Measurements from ENCODE around the gene LCLAT1.
"Not testable (repeated sequence)": the region's sequence is repeated elsewhere in the genome, so short reads cannot be mapped to it uniquely, and the experiment has no call there.

LCLAT1 gene

DNA sequence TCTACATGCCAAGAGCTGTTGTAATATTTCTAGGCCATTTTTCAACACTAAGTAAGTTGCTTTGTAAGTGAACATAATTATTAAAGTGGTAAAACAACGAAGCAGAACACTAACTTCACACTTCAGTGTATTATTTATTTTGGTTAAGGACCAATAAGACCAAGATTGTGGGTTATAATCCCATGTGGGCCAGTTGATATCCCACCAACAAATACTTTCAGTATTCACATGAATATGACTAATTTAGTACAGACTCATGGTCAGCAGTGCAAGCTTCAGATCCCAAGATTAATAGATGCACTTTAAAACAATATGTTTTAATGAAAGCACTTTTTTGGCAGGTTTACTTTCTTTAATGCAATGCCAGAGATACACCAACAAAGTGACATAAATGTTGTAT is 154.3 kb downstream of the LCLAT1 start:
- Histone ChIP-seq H3K27me3 (replicated peaks; ENCODE audit: control insufficient read depth, insufficient read depth, low read length, poor library complexity, severe bottlenecking) (no peaks in the 10 kb centered on the region), H3K36me3 (ENCODE audit: control insufficient read depth, insufficient read depth, low read length) (no peaks in the 10 kb centered on the region), H3K4me1 (ENCODE audit: control insufficient read depth, insufficient read depth, low read length, poor library complexity, severe bottlenecking) (no peaks in the 10 kb centered on the region), H3K4me3 (ENCODE audit: insufficient read depth, low read depth, low read length, poor library complexity, severe bottlenecking) (no peak overlapping the region), H3K27ac (ENCODE audit: insufficient read depth, low read length, poor library complexity, severe bottlenecking) (no peak overlapping the region), H3K9me3 (ENCODE audit: control insufficient read depth, low read length) (no peaks in the 10 kb centered on the region)
- no peak for DNase-seq

DNA sequence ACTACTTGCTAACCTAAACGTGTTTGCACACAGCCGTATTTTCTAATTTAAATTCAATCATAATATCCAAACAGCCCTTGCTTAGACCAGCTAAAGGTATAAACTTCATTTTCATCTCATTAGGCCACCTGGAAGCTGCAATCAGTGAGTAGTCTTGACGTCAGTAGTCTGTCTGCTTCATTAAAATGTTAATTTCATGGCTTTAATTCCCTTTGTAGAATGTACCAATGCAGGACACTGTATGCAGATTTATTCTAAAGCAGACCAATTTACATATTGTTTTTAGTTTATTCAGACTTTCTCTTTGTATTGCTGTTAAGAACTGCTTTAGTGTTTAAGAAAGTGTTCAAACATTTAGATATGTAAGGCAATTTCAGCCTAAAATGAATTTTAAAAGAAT is 158.2 kb downstream of the LCLAT1 start:
- Histone ChIP-seq H3K9me3 (ENCODE audit: control insufficient read depth, low read length) (no peaks in the 10 kb centered on the region), H3K36me3 (ENCODE audit: control insufficient read depth, insufficient read depth, low read length) (no peaks in the 10 kb centered on the region), H3K4me3 (ENCODE audit: insufficient read depth, low read depth, low read length, poor library complexity, severe bottlenecking) (no peak overlapping the region), H3K27me3 (replicated peaks; ENCODE audit: control insufficient read depth, insufficient read depth, low read length, poor library complexity, severe bottlenecking) (no peaks in the 10 kb centered on the region), H3K27ac (ENCODE audit: insufficient read depth, low read length, poor library complexity, severe bottlenecking) (no peak overlapping the region), H3K4me1 (ENCODE audit: control insufficient read depth, insufficient read depth, low read length, poor library complexity, severe bottlenecking) (no peaks in the 10 kb centered on the region)
- no peak for DNase-seq

DNA sequence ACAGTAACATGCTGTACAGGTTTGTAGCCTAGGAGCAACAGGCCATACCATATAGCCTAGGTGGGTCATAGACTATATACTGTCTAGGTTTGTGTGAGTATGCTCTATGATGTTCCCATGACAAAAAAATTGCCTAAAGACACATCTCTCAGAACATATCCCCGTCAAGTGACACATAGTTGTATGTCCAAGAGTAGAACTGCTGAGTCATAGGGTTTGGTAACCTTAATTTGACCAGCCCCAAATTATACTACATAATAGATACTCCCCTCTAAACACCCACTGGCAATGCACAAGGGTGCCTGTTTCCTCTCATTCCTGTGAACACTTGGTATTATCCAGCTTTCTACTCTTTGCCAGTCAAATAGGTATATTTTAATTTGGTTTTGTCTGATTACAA is 161.6 kb downstream of the LCLAT1 start:
- Histone ChIP-seq H3K27ac (ENCODE audit: insufficient read depth, low read length, poor library complexity, severe bottlenecking) (no peak overlapping the region), H3K36me3 (ENCODE audit: control insufficient read depth, insufficient read depth, low read length) (no peaks in the 10 kb centered on the region), H3K4me3 (ENCODE audit: insufficient read depth, low read depth, low read length, poor library complexity, severe bottlenecking) (no peak overlapping the region), H3K4me1 (ENCODE audit: control insufficient read depth, insufficient read depth, low read length, poor library complexity, severe bottlenecking) (no peaks in the 10 kb centered on the region), H3K27me3 (replicated peaks; ENCODE audit: control insufficient read depth, insufficient read depth, low read length, poor library complexity, severe bottlenecking) (no peaks in the 10 kb centered on the region), H3K9me3 (ENCODE audit: control insufficient read depth, low read length) (no peaks in the 10 kb centered on the region)
- DNase-seq: no peak

DNA sequence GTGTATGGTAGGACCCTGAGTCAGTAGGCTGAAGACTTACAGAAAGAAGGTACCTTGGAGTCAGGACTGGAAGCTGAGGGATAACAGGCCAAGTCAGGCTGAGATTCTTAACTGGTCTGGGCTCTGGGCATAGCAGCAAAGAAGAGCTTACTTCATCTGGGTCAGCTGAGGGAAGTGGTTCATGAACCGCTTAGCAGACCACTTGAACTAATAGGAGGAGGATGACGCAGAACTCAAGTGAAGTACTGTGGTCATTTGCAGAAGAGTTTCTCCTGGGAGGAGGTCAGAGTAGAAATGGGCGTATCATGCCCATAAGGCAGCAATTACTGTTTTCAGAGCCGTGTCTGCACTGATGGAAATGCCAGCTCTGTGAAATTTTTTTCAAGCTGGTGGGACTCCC is 164.5 kb downstream of the LCLAT1 start:
- Histone ChIP-seq H3K9me3 (ENCODE audit: control insufficient read depth, low read length) (no peaks in the 10 kb centered on the region), H3K4me3 (ENCODE audit: insufficient read depth, low read depth, low read length, poor library complexity, severe bottlenecking) (no peak overlapping the region), H3K4me1 (ENCODE audit: control insufficient read depth, insufficient read depth, low read length, poor library complexity, severe bottlenecking) (no peaks in the 10 kb centered on the region), H3K27ac (ENCODE audit: insufficient read depth, low read length, poor library complexity, severe bottlenecking) (no peak overlapping the region), H3K27me3 (replicated peaks; ENCODE audit: control insufficient read depth, insufficient read depth, low read length, poor library complexity, severe bottlenecking) (no peaks in the 10 kb centered on the region), H3K36me3 (ENCODE audit: control insufficient read depth, insufficient read depth, low read length) (no peaks in the 10 kb centered on the region)
- no peak for DNase-seq

DNA sequence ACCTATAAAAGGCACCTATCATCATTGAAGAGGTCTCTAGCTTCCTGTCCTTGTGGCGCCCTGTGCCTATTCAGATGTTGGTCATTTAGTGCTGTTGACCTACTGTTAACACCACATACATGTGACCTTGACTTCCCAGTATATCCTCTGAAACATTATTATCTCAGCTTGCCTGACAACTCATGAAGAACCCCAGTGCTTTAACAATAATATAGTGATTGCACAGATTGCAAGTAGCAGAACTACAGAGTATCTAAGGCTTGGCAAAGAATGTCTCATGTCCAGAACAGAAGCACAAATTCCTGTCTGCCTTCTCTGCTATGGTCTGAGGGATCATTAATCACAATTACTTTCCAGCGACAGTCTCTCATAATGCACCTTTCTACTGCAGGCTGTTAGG is 165.3 kb downstream of the LCLAT1 start:
- H3K4me1 ChIP-seq (ENCODE audit: control insufficient read depth, insufficient read depth, low read length, poor library complexity, severe bottlenecking): no peaks in the 10 kb centered on the region
- H3K4me3 ChIP-seq (ENCODE audit: insufficient read depth, low read depth, low read length, poor library complexity, severe bottlenecking): no peak overlapping the region
- no peak overlapping the region for H3K27ac ChIP-seq (ENCODE audit: insufficient read depth, low read length, poor library complexity, severe bottlenecking)
- no peaks in the 10 kb centered on the region for H3K9me3 ChIP-seq (ENCODE audit: control insufficient read depth, low read length)
- H3K27me3 ChIP-seq (replicated peaks; ENCODE audit: control insufficient read depth, insufficient read depth, low read length, poor library complexity, severe bottlenecking): no peaks in the 10 kb centered on the region
- no peak for DNase-seq
- H3K36me3 ChIP-seq (ENCODE audit: control insufficient read depth, insufficient read depth, low read length): no peaks in the 10 kb centered on the region

DNA sequence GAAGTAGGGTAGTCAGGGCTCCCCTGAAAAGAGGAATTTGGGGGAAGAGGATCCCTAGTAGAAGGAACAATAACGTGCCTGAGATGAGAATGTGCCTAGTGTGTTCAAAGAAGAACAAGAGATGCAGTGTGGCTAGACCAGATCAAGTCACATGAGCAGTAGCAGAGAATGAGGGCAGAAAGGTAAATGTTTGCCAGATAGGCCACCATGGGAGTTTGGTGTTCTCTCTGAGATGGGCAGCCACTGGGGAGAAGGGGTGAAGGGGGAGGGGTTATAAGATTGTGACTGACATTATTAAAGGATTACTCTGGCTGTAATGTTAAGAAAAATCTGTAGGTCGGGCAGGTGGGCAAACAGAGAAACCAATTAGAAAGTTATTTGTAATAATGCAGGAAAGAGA is 166.0 kb downstream of the LCLAT1 start:
- no peaks in the 10 kb centered on the region for H3K9me3 ChIP-seq (ENCODE audit: control insufficient read depth, low read length)

DNA sequence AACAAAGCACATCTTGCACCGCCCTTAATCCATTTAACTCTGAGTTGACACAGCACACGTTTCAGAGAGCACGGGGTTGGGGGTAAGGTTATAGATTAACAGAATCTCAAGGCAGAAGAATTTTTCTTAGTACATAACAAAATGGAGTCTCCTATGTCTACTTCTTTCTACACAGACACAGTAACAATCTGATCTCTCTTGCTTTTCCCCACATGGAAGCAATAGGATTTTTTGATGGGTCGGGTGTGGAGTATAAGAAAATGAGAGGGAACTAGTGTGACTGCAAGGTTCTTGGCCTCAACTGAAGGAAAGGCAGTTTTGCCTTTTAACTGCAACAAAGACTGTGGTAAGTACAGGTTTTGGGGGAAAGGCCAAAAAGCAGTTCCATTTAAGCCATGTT is 167.2 kb downstream of the LCLAT1 start:
- not testable (repeated sequence) for DNase-seq; H3K27ac ChIP-seq (ENCODE audit: insufficient read depth, low read length, poor library complexity, severe bottlenecking); H3K4me3 ChIP-seq (ENCODE audit: insufficient read depth, low read depth, low read length, poor library complexity, severe bottlenecking); H3K4me1 ChIP-seq (ENCODE audit: control insufficient read depth, insufficient read depth, low read length, poor library complexity, severe bottlenecking); H3K36me3 ChIP-seq (ENCODE audit: control insufficient read depth, insufficient read depth, low read length); H3K9me3 ChIP-seq (ENCODE audit: control insufficient read depth, low read length); H3K27me3 ChIP-seq (replicated peaks; ENCODE audit: control insufficient read depth, insufficient read depth, low read length, poor library complexity, severe bottlenecking)

More for the DNA sequence above, 166.0 kb downstream of the LCLAT1 start:
- Histone ChIP-seq H3K4me1 (ENCODE audit: control insufficient read depth, insufficient read depth, low read length, poor library complexity, severe bottlenecking) (no peaks in the 10 kb centered on the region), H3K27ac (ENCODE audit: insufficient read depth, low read length, poor library complexity, severe bottlenecking) (no peak overlapping the region), H3K27me3 (replicated peaks; ENCODE audit: control insufficient read depth, insufficient read depth, low read length, poor library complexity, severe bottlenecking) (no peaks in the 10 kb centered on the region), H3K36me3 (ENCODE audit: control insufficient read depth, insufficient read depth, low read length) (no peaks in the 10 kb centered on the region), H3K4me3 (ENCODE audit: insufficient read depth, low read depth, low read length, poor library complexity, severe bottlenecking) (no peak overlapping the region)
- no peak for DNase-seq

DNA sequence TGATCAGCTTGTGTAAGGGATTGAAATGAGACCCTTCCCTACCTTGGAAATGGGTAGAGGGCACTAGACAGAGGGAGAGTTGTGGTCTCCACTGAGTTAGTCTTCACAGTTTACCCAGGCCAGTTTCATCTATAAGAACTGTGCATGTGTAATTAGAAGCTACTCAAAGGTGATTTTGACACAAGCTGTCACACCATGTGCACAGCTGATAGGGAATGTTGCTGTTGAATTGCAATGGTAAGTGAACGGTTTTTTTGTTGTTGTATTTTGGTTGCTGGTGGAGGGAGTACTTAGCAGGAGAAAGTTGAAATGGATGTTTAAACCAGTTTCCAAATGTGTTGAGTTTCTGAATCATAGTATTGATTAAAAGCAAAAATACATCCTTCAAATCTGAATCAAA is 168.9 kb downstream of the LCLAT1 start:
- no peaks in the 10 kb centered on the region for H3K4me1 ChIP-seq (ENCODE audit: control insufficient read depth, insufficient read depth, low read length, poor library complexity, severe bottlenecking)
- no peaks in the 10 kb centered on the region for H3K27me3 ChIP-seq (replicated peaks; ENCODE audit: control insufficient read depth, insufficient read depth, low read length, poor library complexity, severe bottlenecking)
- no peak overlapping the region for H3K27ac ChIP-seq (ENCODE audit: insufficient read depth, low read length, poor library complexity, severe bottlenecking)
- H3K36me3 ChIP-seq (ENCODE audit: control insufficient read depth, insufficient read depth, low read length): no peaks in the 10 kb centered on the region
- no peaks in the 10 kb centered on the region for H3K9me3 ChIP-seq (ENCODE audit: control insufficient read depth, low read length)
- H3K4me3 ChIP-seq (ENCODE audit: insufficient read depth, low read depth, low read length, poor library complexity, severe bottlenecking): no peak overlapping the region
- no peak for DNase-seq

DNA sequence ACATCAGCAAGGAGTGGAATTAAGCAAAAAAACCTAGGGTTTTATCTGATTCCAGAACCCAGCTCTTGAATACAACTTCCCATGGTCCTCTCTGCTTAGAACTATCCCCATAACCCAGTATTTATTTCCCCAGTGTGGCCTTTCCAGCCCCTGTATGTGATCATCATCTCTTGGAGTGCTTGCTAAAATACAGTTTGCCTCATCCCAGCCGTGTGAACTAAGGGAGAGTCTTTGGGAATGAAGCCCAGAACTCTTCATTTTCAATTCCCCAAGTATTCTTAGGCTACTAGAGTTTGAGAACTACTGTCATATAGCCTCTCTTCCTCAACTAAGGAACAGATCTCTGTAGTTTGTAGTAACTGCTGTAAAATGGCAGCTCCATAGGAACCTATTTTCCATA is 173.1 kb downstream of the LCLAT1 start:
- no peak for DNase-seq
- Histone ChIP-seq H3K36me3 (ENCODE audit: control insufficient read depth, insufficient read depth, low read length) (no peaks in the 10 kb centered on the region), H3K4me3 (ENCODE audit: insufficient read depth, low read depth, low read length, poor library complexity, severe bottlenecking) (no peak overlapping the region), H3K4me1 (ENCODE audit: control insufficient read depth, insufficient read depth, low read length, poor library complexity, severe bottlenecking) (no peaks in the 10 kb centered on the region), H3K27ac (ENCODE audit: insufficient read depth, low read length, poor library complexity, severe bottlenecking) (no peak overlapping the region), H3K27me3 (replicated peaks; ENCODE audit: control insufficient read depth, insufficient read depth, low read length, poor library complexity, severe bottlenecking) (no peaks in the 10 kb centered on the region), H3K9me3 (ENCODE audit: control insufficient read depth, low read length) (no peaks in the 10 kb centered on the region)

DNA sequence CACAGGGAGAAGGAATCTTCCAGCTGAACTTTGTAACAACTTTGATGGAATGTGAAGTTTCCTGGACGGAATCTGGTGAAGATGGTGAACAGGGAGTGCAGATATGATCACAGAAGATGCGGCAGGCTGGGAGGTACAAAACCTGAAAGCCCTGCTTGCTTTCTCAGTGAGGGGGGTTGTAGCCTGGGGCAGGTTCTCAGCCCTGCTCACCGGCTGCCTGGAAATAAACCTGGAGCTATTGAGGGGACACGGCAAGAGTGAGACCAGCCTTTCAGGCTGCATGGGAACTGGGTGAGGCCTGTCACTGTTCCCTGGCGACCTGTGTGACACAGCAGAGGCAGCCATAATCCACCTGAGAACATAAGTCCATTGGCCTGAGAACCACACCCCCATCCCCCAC is 174.8 kb downstream of the LCLAT1 start:
- Histone ChIP-seq H3K27ac (ENCODE audit: insufficient read depth, low read length, poor library complexity, severe bottlenecking) (no peak overlapping the region), H3K9me3 (ENCODE audit: control insufficient read depth, low read length) (no peaks in the 10 kb centered on the region), H3K27me3 (replicated peaks; ENCODE audit: control insufficient read depth, insufficient read depth, low read length, poor library complexity, severe bottlenecking) (no peaks in the 10 kb centered on the region), H3K4me1 (ENCODE audit: control insufficient read depth, insufficient read depth, low read length, poor library complexity, severe bottlenecking) (no peaks in the 10 kb centered on the region), H3K36me3 (ENCODE audit: control insufficient read depth, insufficient read depth, low read length) (no peaks in the 10 kb centered on the region), H3K4me3 (ENCODE audit: insufficient read depth, low read depth, low read length, poor library complexity, severe bottlenecking) (no peak overlapping the region)
- no peak for DNase-seq

DNA sequence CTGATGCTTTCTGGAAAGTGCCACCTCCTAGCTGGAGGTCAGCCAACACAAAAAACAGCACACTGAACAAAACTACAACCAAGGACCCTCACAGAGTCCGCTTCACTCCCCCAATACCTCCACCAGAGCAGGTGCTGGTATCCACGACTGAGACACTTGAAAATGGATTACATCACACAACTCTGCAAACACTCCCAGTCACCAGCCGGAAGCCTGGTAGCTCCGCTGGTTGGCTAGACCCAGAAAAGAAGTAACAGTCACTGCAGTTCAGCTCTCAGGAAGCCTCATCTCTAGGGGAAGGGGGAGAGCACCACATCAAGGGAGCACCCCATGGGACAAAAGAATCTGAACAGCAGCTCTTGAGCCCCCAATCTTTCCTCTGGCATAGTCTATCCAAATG is 175.4 kb downstream of the LCLAT1 start:
- H3K4me1 ChIP-seq (ENCODE audit: control insufficient read depth, insufficient read depth, low read length, poor library complexity, severe bottlenecking): no peaks in the 10 kb centered on the region
- no peaks in the 10 kb centered on the region for H3K36me3 ChIP-seq (ENCODE audit: control insufficient read depth, insufficient read depth, low read length)
- H3K27ac ChIP-seq (ENCODE audit: insufficient read depth, low read length, poor library complexity, severe bottlenecking): no peak overlapping the region
- H3K9me3 ChIP-seq (ENCODE audit: control insufficient read depth, low read length): no peaks in the 10 kb centered on the region
- DNase-seq: no peak
- H3K27me3 ChIP-seq (replicated peaks; ENCODE audit: control insufficient read depth, insufficient read depth, low read length, poor library complexity, severe bottlenecking): no peaks in the 10 kb centered on the region
- no peak overlapping the region for H3K4me3 ChIP-seq (ENCODE audit: insufficient read depth, low read depth, low read length, poor library complexity, severe bottlenecking)
